ENCODE measurements around the gene MACROD2. TPM values are rescaled to one million over a fixed set of nuclear protein-coding genes. Genes with fewer than 3 reads are reported as not detected.

Gene MACROD2
- total and polyA plus RNA-seq, 2 of the 4 experiments (the other 2 are of a cell fraction) = not detected

DNA sequence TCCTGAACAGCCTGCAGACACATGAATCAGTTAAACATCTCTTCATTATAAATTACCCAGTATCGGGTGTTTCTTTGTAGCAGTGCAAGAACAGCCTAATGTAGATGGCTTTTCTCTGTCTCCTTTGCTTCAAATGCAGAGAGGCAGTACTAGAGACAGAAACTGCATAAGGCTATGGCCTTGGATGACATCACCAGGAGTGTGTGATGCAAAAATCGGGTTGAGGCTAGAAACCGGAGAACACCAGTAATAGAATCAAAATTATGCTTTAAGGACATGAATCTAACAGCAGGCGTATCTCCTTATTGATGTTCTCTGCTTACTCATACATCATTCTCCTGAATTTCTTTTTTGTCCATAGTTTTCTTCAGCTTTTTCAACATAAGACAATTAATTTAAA is 391.4 kb downstream of the MACROD2 start:
- intact Hi-C loops (cut with micrococcal nuclease) (no loop called here), in situ Hi-C loops (cut with MboI; ENCODE audit: low sequenced_read_pairs) (no loop called here), dilution Hi-C loops (cut with HindIII; ENCODE audit: low sequenced_read_pairs, unreplicated experiment) (no loop called here)
- Histone ChIP-seq H2BK20ac (ENCODE audit: low read depth, low read length) (no peak overlapping the region), H3K4me2 (ENCODE audit: low read depth, low read length) (no peak overlapping the region), H3K27ac (ENCODE audit: insufficient read depth, low read length) (no peak overlapping the region), H3K36me3 (ENCODE audit: control insufficient read depth, insufficient read depth, low read length) (no peaks in the 10 kb centered on the region), H3K18ac (ENCODE audit: low read depth, low read length) (no peak overlapping the region), H4K8ac (ENCODE audit: low read depth in 2 of 2, low read length in 2 of 2) (no peak overlapping the region), H3K9me3 (ENCODE audit: control insufficient read depth, insufficient read depth, low read length) (peaks cover 2% of the 10 kb centered on the region; the same call in 1 of the 2 replicates), H2AK9ac (replicated peaks; ENCODE audit: low read depth, low read length, poor library complexity) (no peak overlapping the region), H3K27me3 (ENCODE audit: control insufficient read depth, insufficient read depth, low read length) (no peaks in the 10 kb centered on the region), H2BK5ac (ENCODE audit: low read depth, low read length, poor library complexity, severe bottlenecking) (no peak overlapping the region), H3K56ac (ENCODE audit: extremely low read depth, insufficient read depth, low read length) (no peak overlapping the region), H3K9me1 (ENCODE audit: insufficient read depth, low read length) (no peaks in the 10 kb centered on the region), H2BK120ac (ENCODE audit: low read depth, low read length) (no peak overlapping the region), H4K20me1 (ENCODE audit: insufficient read depth, low read length) (no peaks in the 10 kb centered on the region), H3K79me1 (ENCODE audit: low read depth in 1 of 2, low read length in 2 of 2) (no peaks in the 10 kb centered on the region), H4K5ac (ENCODE audit: low read depth, low read length) (no peak overlapping the region), H2BK15ac (ENCODE audit: low read depth, low read length) (no peak overlapping the region), H3K4me1 (ENCODE audit: control insufficient read depth, insufficient read depth, low read length) (no peaks in the 10 kb centered on the region), H3K4ac (ENCODE audit: low read depth, low read length) (no peak overlapping the region), H3K14ac (replicated peaks; ENCODE audit: low read depth, low read length) (no peak overlapping the region), H2AK5ac (ENCODE audit: low read depth, low read length) (no peak overlapping the region), H2AFZ (replicated peaks; ENCODE audit: low read length, poor library complexity) (no peak overlapping the region), H3K9ac (ENCODE audit: low read depth, low read length) (no peak overlapping the region), H4K91ac (ENCODE audit: insufficient read depth, low read depth, low read length) (no peak overlapping the region), H3K23ac (ENCODE audit: low read depth, low read length) (no peak overlapping the region), H3K4me3 (ENCODE audit: insufficient read depth, low read depth, low read length) (no peak overlapping the region)
- ChIA-PET POLR2A (ENCODE audit: unreplicated experiment) (no interaction called here), CTCF (no interaction called here)
- ATAC-seq (ENCODE audit: low read depth) (no peak), DNase-seq (no peak)
- no TSS peak for BruUV-seq (replicated peaks)
- no CpG with 5 or more reads among the region's 4 CpGs for WGBS, 2 experiments (ENCODE audit: extremely low coverage in 2 of 2, insufficient read length in 1 of 2)
- TF ChIP-seq CHD1 (IDR thresholded peaks at IDR 0.05; ENCODE audit: low read depth, low read length) = no peak
- no peak for TF ChIP-seq SMC3 (IDR thresholded peaks at IDR 0.05; ENCODE audit: low read depth, low read length)
- TF ChIP-seq POLR2A (IDR thresholded peaks at IDR 0.05; ENCODE audit: low read depth, low read length) = no peak
- no peak for TF ChIP-seq FOS (IDR thresholded peaks at IDR 0.05; ENCODE audit: low read depth, low read length)

All from IMR-90 (cell line).